Transverse colon (tissue), 4 donors: ENCODE results near the gene MTR.

Experiments used
- CTCF ChIP-seq, 5 experiments: fragments of 200-600 bp in 3 of 5; fragments of 450-650 bp in 2 of 5; sonication (generic) in 3 of 5; IDR thresholded peaks; 1 replicate in 2 of 5; 2 replicates in 3 of 5; pipeline ENCODE4 v1.5.1; 2016 to 2017; ENCODE audit warnings: antibody characterized with exemption in 5 of 5, inconsistent platforms in 3 of 5, mild to moderate bottlenecking in 2 of 5, moderate library complexity in 1 of 5
- POLR2AphosphoS5 ChIP-seq, 3 donors: sonication (generic); formaldehyde crosslinking; IDR thresholded peaks; one replicate each; pipeline ENCODE4 v1.6.1; 2016; ENCODE audit warnings: antibody characterized with exemption in 3 of 3

- TF ChIP-seq CTCF (IDR thresholded peaks at IDR 0.05) (no peak), POLR2AphosphoS5 (IDR thresholded peaks at IDR 0.05) (no peak)
Observed at GRCh38 chr1:236888903-236889302, 93.8 kb downstream of the MTR start.
